ENCODE results near the gene SAMD14. TPM values are rescaled to one million over a fixed set of nuclear protein-coding genes. Genes with fewer than 3 reads are reported as not detected.

The SAMD14 gene
- total and polyA plus RNA-seq, 2 donors (not counting 1 experiment from before 2014, with no cell fraction given), result 0.13 to 0.89 TPM

DNA sequence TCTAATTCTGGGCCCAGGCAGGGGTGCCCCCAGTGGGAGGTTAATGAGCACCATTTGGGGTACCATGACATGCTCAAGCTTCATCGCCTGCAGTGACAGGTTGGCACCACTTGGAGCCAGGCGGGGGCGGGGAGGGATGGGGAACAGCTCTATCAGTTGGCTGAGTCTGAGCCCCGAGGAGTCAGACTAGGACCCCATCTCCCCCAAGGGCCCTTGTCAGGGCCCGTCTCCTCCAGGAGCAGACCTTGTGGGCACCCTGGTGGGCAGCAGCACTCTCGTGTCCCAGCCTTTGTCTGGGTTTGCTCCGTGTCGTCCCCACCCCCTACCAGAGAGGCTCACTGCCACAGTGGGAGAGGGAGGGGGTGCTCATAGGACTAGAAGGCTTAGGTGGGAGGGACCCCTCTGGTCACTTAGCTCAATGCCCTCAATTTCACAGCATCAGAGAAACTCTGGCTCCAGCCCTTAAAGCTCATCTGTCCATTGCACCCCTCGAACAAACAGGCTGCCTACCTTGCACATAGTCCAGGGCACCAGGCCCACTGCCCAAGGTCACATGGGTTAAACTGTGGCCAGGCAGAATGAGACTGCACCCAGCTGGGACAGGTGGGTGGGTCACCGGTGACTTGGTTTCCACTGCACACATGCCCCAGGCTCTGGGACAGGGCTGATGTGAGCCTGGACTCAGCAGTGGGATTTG lies 16.4 kb upstream of the SAMD14 start:
- ChIA-PET POLR2A (interaction anchor here (0.6 to 1.3 kb wide), 5 partner anchors 10 to 827 kb away, joined by 3 to 11 read pairs (median 4); no protein-coding TSS in a partner anchor), CTCF (interaction anchor here (0.7 to 5.1 kb wide), 10 partner anchors 15 to 152 kb away, joined by 3 to 59 read pairs (median 4); partner anchors contain the start of genes COL1A1 and SAMD14)
- intact Hi-C loops (cut with micrococcal nuclease), result no loop called here
- TF ChIP-seq EZH2 (IDR thresholded peaks at IDR 0.05; ENCODE audit: borderline replicate concordance, insufficient read depth, low read depth, low read length, poor library complexity, severe bottlenecking), result no peak
- TF ChIP-seq, protein P1, sequence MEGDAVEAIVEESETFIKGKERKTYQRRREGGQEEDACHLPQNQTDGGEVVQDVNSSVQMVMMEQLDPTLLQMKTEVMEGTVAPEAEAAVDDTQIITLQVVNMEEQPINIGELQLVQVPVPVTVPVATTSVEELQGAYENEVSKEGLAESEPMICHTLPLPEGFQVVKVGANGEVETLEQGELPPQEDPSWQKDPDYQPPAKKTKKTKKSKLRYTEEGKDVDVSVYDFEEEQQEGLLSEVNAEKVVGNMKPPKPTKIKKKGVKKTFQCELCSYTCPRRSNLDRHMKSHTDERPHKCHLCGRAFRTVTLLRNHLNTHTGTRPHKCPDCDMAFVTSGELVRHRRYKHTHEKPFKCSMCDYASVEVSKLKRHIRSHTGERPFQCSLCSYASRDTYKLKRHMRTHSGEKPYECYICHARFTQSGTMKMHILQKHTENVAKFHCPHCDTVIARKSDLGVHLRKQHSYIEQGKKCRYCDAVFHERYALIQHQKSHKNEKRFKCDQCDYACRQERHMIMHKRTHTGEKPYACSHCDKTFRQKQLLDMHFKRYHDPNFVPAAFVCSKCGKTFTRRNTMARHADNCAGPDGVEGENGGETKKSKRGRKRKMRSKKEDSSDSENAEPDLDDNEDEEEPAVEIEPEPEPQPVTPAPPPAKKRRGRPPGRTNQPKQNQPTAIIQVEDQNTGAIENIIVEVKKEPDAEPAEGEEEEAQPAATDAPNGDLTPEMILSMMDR (IDR thresholded peaks at IDR 0.05), result peak; percentile 43
- Mint-ChIP-seq H3K27me3 (no peaks in the 10 kb centered on the region), H3K9me3 (ENCODE audit: insufficient read depth) (no peaks in the 10 kb centered on the region), H3K27ac (peak overlapping the region; percentile 98), H3K4me1 (peaks cover 67% of the 10 kb centered on the region), H3K4me3 (peak overlapping the region; percentile 100)
- Histone ChIP-seq H3K9me3 (ENCODE audit: control extremely low read depth in 1 of 3, control insufficient read depth in 2 of 3, insufficient read depth in 1 of 3, low read length in 2 of 3) (no peaks in the 10 kb centered on the region), H4K20me1 (ENCODE audit: control insufficient read depth, insufficient read depth, low read length, poor library complexity, severe bottlenecking) (peaks cover 88% of the 10 kb centered on the region), H3K9ac (ENCODE audit: low read length) (peak overlapping the region; percentile 95), H2AFZ (ENCODE audit: insufficient read depth, low read depth, low read length, poor library complexity, severe bottlenecking) (no peak overlapping the region), H3K4me1 (ENCODE audit: control insufficient read depth in 2 of 2, insufficient read depth in 2 of 2, low read length in 2 of 2) (peaks cover 55 to 68% of the 10 kb centered on the region in 2 donors), H3K79me2 (ENCODE audit: control insufficient read depth, insufficient read depth, low read length) (peaks cover 91% of the 10 kb centered on the region), H3K4me3 (ENCODE audit: control extremely low read depth in 1 of 5, extremely low read depth in 1 of 5, insufficient read depth in 1 of 5, low read depth in 2 of 5, low read length in 4 of 5) (peak overlapping the region in 4 of 5 experiments; percentile 82 to 97 (median 89)), H3K27ac (ENCODE audit: low read length in 2 of 2) (peak overlapping the region; percentile 82 to 94), H3K36me3 (replicated peaks in 1 of 2; ENCODE audit: control extremely low read depth in 1 of 2, control insufficient read depth in 1 of 2, extremely low read depth in 1 of 2, insufficient read depth in 2 of 2, low read length in 1 of 2) (peaks cover 0 to 50% of the 10 kb centered on the region in 2 experiments), H3K4me2 (replicated peaks; ENCODE audit: low read depth, low read length, poor library complexity, severe bottlenecking) (peak overlapping the region; percentile 92), H3K27me3 (replicated peaks in 1 of 4; ENCODE audit: control extremely low read depth in 1 of 4, control insufficient read depth in 3 of 4, insufficient read depth in 4 of 4, low read length in 3 of 4) (no peaks in the 10 kb centered on the region)
- WGBS (ENCODE audit: insufficient coverage), result 67% methylated on average over 6 of the region's 10 CpGs
- no peak for ATAC-seq (ENCODE audit: low read depth)
- peak; percentile 46 for DNase-seq
